K562 (cell line): ENCODE results near the gene SLC29A4.

Experiments used
- ARNT ChIP-seq, 2 experiments: fragments of 450-650 bp; IDR thresholded peaks; 2 replicates each; pipeline ENCODE4 v1.6.1; 2016; ENCODE audit warnings: mild to moderate bottlenecking in 1 of 2
- ATF7 ChIP-seq: fragments of 450-650 bp; IDR thresholded peaks from 2 replicates; pipeline ENCODE4 v1.7.1; 2014; ENCODE audit warnings: mild to moderate bottlenecking, moderate library complexity
- EZH2 ChIP-seq: IDR thresholded peaks from 2 replicates; pipeline ENCODE4 v1.6.1; 2012; ENCODE audit warnings: low read depth, mild to moderate bottlenecking, inconsistent platforms, low read length, borderline replicate concordance
- GABPB2 ChIP-seq: fragments of 250-450 bp; sonication (Bioruptor Pico); conservative IDR thresholded peaks from 2 replicates; pipeline ENCODE4 v1.5.1; 2021; ENCODE audit warnings: mild to moderate bottlenecking
- RBM14 ChIP-seq: fragments of 200-400 bp; formaldehyde crosslinking; IDR thresholded peaks from 2 replicates; pipeline ENCODE4 v1.6.1; 2018; ENCODE audit warnings: low read depth, mild to moderate bottlenecking, low read length, moderate library complexity, borderline replicate concordance; ENCODE audit not compliant: insufficient read depth
- RHOXF2B ChIP-seq: fragments of 250-450 bp; sonication (Bioruptor Pico); conservative IDR thresholded peaks from 2 replicates; pipeline ENCODE4 v1.5.1; 2021
- TF ChIP-seq, protein P1 (sequence below), 2 experiments: IDR thresholded peaks; 2 replicates each; pipeline ENCODE4 v1.6.1; 2011; ENCODE audit warnings: borderline replicate concordance in 1 of 2, control low read depth in 1 of 2, low read depth in 1 of 2, low read length in 1 of 2, mild to moderate bottlenecking in 1 of 2, mixed read lengths in 1 of 2, moderate library complexity in 1 of 2; ENCODE audit not compliant: insufficient read depth in 1 of 2, insufficient read length in 1 of 2, poor library complexity in 1 of 2, severe bottlenecking in 1 of 2; ENCODE audit errors: extremely low read depth in 1 of 2

DNA sequence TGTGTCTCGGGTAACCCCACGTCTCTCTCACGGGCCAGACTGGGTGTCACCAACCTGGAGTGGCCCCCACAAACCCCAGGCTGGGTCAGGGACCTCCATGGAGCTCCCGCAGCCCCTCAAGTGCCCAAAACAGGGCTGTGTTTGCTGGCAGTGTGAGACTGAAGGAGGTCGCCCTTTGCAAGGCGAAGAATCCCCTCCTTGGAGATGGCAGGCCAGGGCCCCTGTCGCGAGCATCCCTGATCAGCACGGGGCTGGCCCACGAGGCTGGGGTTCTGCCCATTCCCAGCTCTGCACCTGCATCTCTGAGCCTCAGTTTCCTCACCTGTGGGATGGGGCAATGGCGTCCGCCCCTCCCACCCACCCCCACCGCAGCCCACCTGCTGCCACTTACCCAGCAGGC is 62.4 kb downstream of the SLC29A4 start:
- TF ChIP-seq EZH2 (no peak), ATF7 (no peak), RHOXF2B (CRISPR knock-in tag) (no peak), ARNT (IDR thresholded peaks at IDR 0.05) (no peak), RBM14 (no peak), GABPB2 (CRISPR knock-in tag) (no peak)
- TF ChIP-seq, protein P1, sequence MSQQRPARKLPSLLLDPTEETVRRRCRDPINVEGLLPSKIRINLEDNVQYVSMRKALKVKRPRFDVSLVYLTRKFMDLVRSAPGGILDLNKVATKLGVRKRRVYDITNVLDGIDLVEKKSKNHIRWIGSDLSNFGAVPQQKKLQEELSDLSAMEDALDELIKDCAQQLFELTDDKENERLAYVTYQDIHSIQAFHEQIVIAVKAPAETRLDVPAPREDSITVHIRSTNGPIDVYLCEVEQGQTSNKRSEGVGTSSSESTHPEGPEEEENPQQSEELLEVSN (IDR thresholded peaks at IDR 0.05; ENCODE audit: borderline replicate concordance in 1 of 2, extremely low read depth in 1 of 2, insufficient read depth in 1 of 2, insufficient read length in 1 of 2, low read depth in 1 of 2, low read length in 1 of 2, poor library complexity in 1 of 2, severe bottlenecking in 1 of 2), result no peak
